Measurements from ENCODE around the gene NEU2. TPM values are rescaled to one million over a fixed set of nuclear protein-coding genes. Genes with fewer than 3 reads are reported as not detected.

Gene NEU2
- total and polyA plus RNA-seq, 10 of the 15 experiments (the other 5 are each of a cell fraction or from before 2014, with no cell fraction given), result not detected

- TF ChIP-seq PBX3 (IDR thresholded peaks at IDR 0.05; ENCODE audit: insufficient replicate concordance, low read depth, low read length), result peak; percentile 61
- TF ChIP-seq SMARCA5 (IDR thresholded peaks at IDR 0.05), result peak; percentile 96
- no peak for TF ChIP-seq NFYA (IDR thresholded peaks at IDR 0.05; ENCODE audit: borderline replicate concordance, low read depth, low read length)
- 0 out of 2 replicates have a peak, but pooled peaks have one; percentile 4 for TF ChIP-seq POLR2AphosphoS5 (IDR thresholded peaks at IDR 0.05; ENCODE audit: low read length)
- TF ChIP-seq, protein P1, sequence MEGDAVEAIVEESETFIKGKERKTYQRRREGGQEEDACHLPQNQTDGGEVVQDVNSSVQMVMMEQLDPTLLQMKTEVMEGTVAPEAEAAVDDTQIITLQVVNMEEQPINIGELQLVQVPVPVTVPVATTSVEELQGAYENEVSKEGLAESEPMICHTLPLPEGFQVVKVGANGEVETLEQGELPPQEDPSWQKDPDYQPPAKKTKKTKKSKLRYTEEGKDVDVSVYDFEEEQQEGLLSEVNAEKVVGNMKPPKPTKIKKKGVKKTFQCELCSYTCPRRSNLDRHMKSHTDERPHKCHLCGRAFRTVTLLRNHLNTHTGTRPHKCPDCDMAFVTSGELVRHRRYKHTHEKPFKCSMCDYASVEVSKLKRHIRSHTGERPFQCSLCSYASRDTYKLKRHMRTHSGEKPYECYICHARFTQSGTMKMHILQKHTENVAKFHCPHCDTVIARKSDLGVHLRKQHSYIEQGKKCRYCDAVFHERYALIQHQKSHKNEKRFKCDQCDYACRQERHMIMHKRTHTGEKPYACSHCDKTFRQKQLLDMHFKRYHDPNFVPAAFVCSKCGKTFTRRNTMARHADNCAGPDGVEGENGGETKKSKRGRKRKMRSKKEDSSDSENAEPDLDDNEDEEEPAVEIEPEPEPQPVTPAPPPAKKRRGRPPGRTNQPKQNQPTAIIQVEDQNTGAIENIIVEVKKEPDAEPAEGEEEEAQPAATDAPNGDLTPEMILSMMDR (IDR thresholded peaks at IDR 0.05 in 2 of 3, conservative IDR thresholded peaks at IDR 0.05 in 1 of 3; ENCODE audit: control insufficient read depth in 2 of 3, extremely low read depth in 1 of 3, insufficient read depth in 1 of 3, low read depth in 3 of 3, low read length in 3 of 3), result peak; percentile 44 to 69 (median 53)
- TF ChIP-seq ZNF217 (IDR thresholded peaks at IDR 0.05), result 0 out of 2 replicates have a peak, but pooled peaks have one; percentile 55
- no peak for TF ChIP-seq BACH1 (IDR thresholded peaks at IDR 0.05; ENCODE audit: borderline replicate concordance)
- no peak for TF ChIP-seq WRNIP1 (IDR thresholded peaks at IDR 0.05; ENCODE audit: borderline replicate concordance, low read depth, low read length)
Measured at GRCh38 chr2:233061591-233062450, 29.3 kb downstream of the NEU2 start (continued).
